ENCODE results near the gene ODAD2.
"Not testable (repeated sequence)": the region's sequence is repeated elsewhere in the genome, so short reads cannot be mapped to it uniquely, and the experiment has no call there.

ODAD2 gene

GRCh38 chr10:27958383-27958782 is 40.5 kb downstream of the ODAD2 start:
- DNase-seq, result not testable (repeated sequence)

- no peak for DNase-seq
Measured at GRCh38 chr10:27950242-27950564, 48.7 kb downstream of the ODAD2 start.

GRCh38 chr10:27949528-27950241 is 49.2 kb downstream of the ODAD2 start:
- no peak for DNase-seq

- DNase-seq, result no peak
Measured at GRCh38 chr10:27948186-27948585, 50.7 kb downstream of the ODAD2 start.

- DNase-seq, result no peak
Measured at GRCh38 chr10:27947540-27947939, 51.3 kb downstream of the ODAD2 start.

GRCh38 chr10:27944005-27944404 is 54.9 kb downstream of the ODAD2 start:
- DNase-seq, result no peak

- no peak for DNase-seq
Measured at GRCh38 chr10:27914888-27915287, 84.0 kb downstream of the ODAD2 start.

GRCh38 chr10:27912231-27912630 is 86.6 kb downstream of the ODAD2 start:
- no peak for DNase-seq

GRCh38 chr10:27911539-27911938 is 87.3 kb downstream of the ODAD2 start:
- DNase-seq, result no peak

GRCh38 chr10:27911011-27911410 is 87.9 kb downstream of the ODAD2 start:
- DNase-seq, result no peak

- DNase-seq, result no peak
Measured at GRCh38 chr10:27908231-27908630, 90.6 kb downstream of the ODAD2 start.

GRCh38 chr10:27899485-27899884 is 99.4 kb downstream of the ODAD2 start:
- not testable (repeated sequence) for DNase-seq

- DNase-seq, result no peak
Measured at GRCh38 chr10:27899058-27899457, 99.8 kb downstream of the ODAD2 start.

GRCh38 chr10:27893358-27893954 is 105.4 kb downstream of the ODAD2 start:
- DNase-seq, result no peak

GRCh38 chr10:27890971-27891370 is 107.9 kb downstream of the ODAD2 start:
- DNase-seq, result no peak

GRCh38 chr10:27889518-27889917 is 109.4 kb downstream of the ODAD2 start:
- DNase-seq, result no peak

GRCh38 chr10:27884185-27884641 is 114.7 kb downstream of the ODAD2 start:
- DNase-seq, result no peak

- no peak for DNase-seq
Measured at GRCh38 chr10:27878281-27878680, 120.6 kb downstream of the ODAD2 start.

- DNase-seq, result no peak
Measured at GRCh38 chr10:27865221-27865635, 133.7 kb downstream of the ODAD2 start.

GRCh38 chr10:27861781-27862180 is 137.1 kb downstream of the ODAD2 start:
- DNase-seq, result no peak

- DNase-seq, result no peak
Measured at GRCh38 chr10:27857616-27858015, 141.3 kb downstream of the ODAD2 start.

- DNase-seq, result no peak
Measured at GRCh38 chr10:27844223-27844622, 154.7 kb downstream of the ODAD2 start.

- no peak for DNase-seq
Measured at GRCh38 chr10:27838901-27839300, 160.0 kb downstream of the ODAD2 start.

- no peak for DNase-seq
Measured at GRCh38 chr10:27838361-27838760, 160.5 kb downstream of the ODAD2 start.

- no peak for DNase-seq
Measured at GRCh38 chr10:27834476-27834875, 164.4 kb downstream of the ODAD2 start.
